HepG2 (cell line): ENCODE results near the gene PRKCE. TPM values are rescaled to one million over a fixed set of nuclear protein-coding genes. Genes with fewer than 3 reads are reported as not detected.

Source experiments
- ATAC-seq: fragments of 200-7000 bp; cut with Tn5 transposase; 3 replicates; pipeline ENCODE4 v1.9.1; 2020; ENCODE audit warnings: mild to moderate bottlenecking, moderate library complexity
- BruUV-seq: library from RNA; stranded (reverse); fragments of 400-500 nt; replicated peaks from 2 replicates; lab custom pipeline; 2021; lab: Mats Ljungman, UMichigan
- CTCF ChIA-PET: fragments of 300-600 bp; formaldehyde crosslinking; extraction: SDS; loops from one replicate; lab custom pipeline; 2021; ENCODE audit warnings: low total read pairs, inconsistent platforms, low intra/inter-chr PET ratio; lab: Yijun Ruan, JAX
- POLR2A ChIA-PET: fragments of 350-600 bp; sonication (Branson Sonifier 250); formaldehyde crosslinking; loops from one replicate; lab custom pipeline; 2020; ENCODE audit warnings: antibody characterized with exemption, inconsistent platforms; lab: Yijun Ruan, JAX
- DNase-seq: peaks from one replicate; pipeline ENCODE4 v3.0.0-alpha.2; 2015; ENCODE audit warnings: low spot score
- FAIRE-seq: peaks from 3 replicates; lab custom pipeline; 2011; peaks lifted over from hg19 to GRCh38; lab: Jason Lieb, UNC
- H2AFZ ChIP-seq: one replicate; pipeline ENCODE4 v1.6.1; 2011; ENCODE audit warnings: low read length, inconsistent platforms
- H3K27ac ChIP-seq: fragments of 300-600 bp; 3 replicates; pipeline ENCODE4 v1.8.0; 2011; ENCODE audit warnings: mixed run types, mild to moderate bottlenecking, mixed read lengths, low read length, inconsistent platforms; ENCODE audit not compliant: insufficient read depth; ENCODE audit errors: extremely low read length
- H3K27me3 ChIP-seq, 2 experiments: fragments of 200-600 bp in 1 of 2; 2 replicates in 1 of 2; 3 replicates in 1 of 2; pipeline versions ENCODE4 v1.6.0 to v1.8.0; 2011; ENCODE audit warnings: low read length in 2 of 2, mild to moderate bottlenecking in 2 of 2, moderate library complexity in 2 of 2, inconsistent platforms in 1 of 2; ENCODE audit not compliant: insufficient read depth in 2 of 2, control insufficient read depth in 1 of 2
- H3K36me3 ChIP-seq, 2 experiments: fragments of 200-600 bp in 1 of 2; replicated peaks in 1 of 2; 2 replicates in 1 of 2; 3 replicates in 1 of 2; pipeline versions ENCODE4 v1.5.1 to v1.8.0; 2011; ENCODE audit warnings: low read length in 2 of 2, inconsistent platforms in 1 of 2; ENCODE audit not compliant: insufficient read depth in 2 of 2, control insufficient read depth in 1 of 2
- H3K4me1 ChIP-seq: 2 replicates; pipeline ENCODE4 v1.5.1; 2012; ENCODE audit warnings: low read length, inconsistent platforms; ENCODE audit not compliant: insufficient read depth
- H3K4me2 ChIP-seq: 2 replicates; pipeline ENCODE4 v1.6.0; 2011; ENCODE audit warnings: low read depth, low read length, inconsistent platforms
- H3K4me3 ChIP-seq, 3 experiments: fragments of 200-600 bp in 1 of 3; sonication (generic), shearing (Covaris generic) in 1 of 3; replicated peaks in 1 of 3; 2 replicates each; pipeline ENCODE4 v1.5.1; 2011 to 2016; ENCODE audit warnings: low read length in 3 of 3, inconsistent platforms in 2 of 3, low read depth in 2 of 3, mild to moderate bottlenecking in 2 of 3, control low read depth in 1 of 3, mixed read lengths in 1 of 3; ENCODE audit not compliant: insufficient read depth in 1 of 3
- H3K79me2 ChIP-seq: one replicate; pipeline ENCODE4 v1.6.1; 2011; ENCODE audit warnings: low read length, inconsistent platforms; ENCODE audit not compliant: insufficient read depth
- H3K9ac ChIP-seq: 2 replicates; pipeline ENCODE4 v1.6.0; 2011; ENCODE audit warnings: mild to moderate bottlenecking, low read depth, low read length, inconsistent platforms; ENCODE audit not compliant: insufficient read depth
- H3K9me3 ChIP-seq: 2 replicates; pipeline ENCODE4 v1.5.1; 2012; ENCODE audit warnings: mild to moderate bottlenecking, low read length
- H4K20me1 ChIP-seq: 2 replicates; pipeline ENCODE4 v1.6.0; 2011; ENCODE audit warnings: inconsistent platforms, mild to moderate bottlenecking, low read length, moderate library complexity; ENCODE audit not compliant: insufficient read depth
- AFF4 ChIP-seq: sonication (generic); formaldehyde crosslinking; IDR thresholded peaks from 2 replicates; pipeline ENCODE4 v1.4.0; 2020; ENCODE audit warnings: missing genetic modification reagents
- AGO1 ChIP-seq: fragments of 200-400 bp; formaldehyde crosslinking; IDR thresholded peaks from 2 replicates; pipeline ENCODE4 v1.6.1; 2017; ENCODE audit warnings: mild to moderate bottlenecking, low read depth, low read length, moderate library complexity; ENCODE audit not compliant: poor library complexity, severe bottlenecking
- ASH2L ChIP-seq: fragments of 300-600, 200-600 bp; sonication (generic); IDR thresholded peaks from 2 replicates; pipeline ENCODE4 v1.7.0; 2017; ENCODE audit warnings: low read depth, mild to moderate bottlenecking, moderate library complexity, mixed read lengths, low read length; ENCODE audit not compliant: insufficient read length
- FUBP1 ChIP-seq: sonication (generic); formaldehyde crosslinking; IDR thresholded peaks from 2 replicates; pipeline ENCODE4 v1.5.1; 2020; ENCODE audit warnings: missing genetic modification reagents, mild to moderate bottlenecking, borderline replicate concordance
- HOXA5 ChIP-seq: sonication (generic); formaldehyde crosslinking; IDR thresholded peaks from 2 replicates; pipeline ENCODE4 v1.4.0; 2020; ENCODE audit warnings: missing genetic modification reagents
- MAFK ChIP-seq, 2 experiments: IDR thresholded peaks in 1 of 2; conservative IDR thresholded peaks in 1 of 2; 2 replicates each; pipeline ENCODE4 v1.6.1; 2011; ENCODE audit warnings: improper control_type of control experiment in 2 of 2, low read length in 2 of 2
- NR2F1 ChIP-seq, 2 experiments: fragments of 450-650 bp in 1 of 2; formaldehyde crosslinking in 1 of 2; IDR thresholded peaks; 2 replicates each; pipeline versions ENCODE4 v1.5.0 to v1.6.1; 2016 to 2020; ENCODE audit warnings: mild to moderate bottlenecking in 1 of 2, missing compliant biosample characterization in 1 of 2, missing genetic modification reagents in 1 of 2, moderate library complexity in 1 of 2
- PRPF4 ChIP-seq: fragments of 200-400 bp; formaldehyde crosslinking; IDR thresholded peaks from 2 replicates; pipeline ENCODE4 v1.6.1; 2016; ENCODE audit warnings: low read length, low read depth; ENCODE audit not compliant: poor library complexity, severe bottlenecking
- SRF ChIP-seq: IDR thresholded peaks from 2 replicates; pipeline ENCODE4 v1.6.1; 2011; ENCODE audit warnings: mild to moderate bottlenecking, low read depth, low read length, moderate library complexity
- ZNF496 ChIP-seq: sonication (generic); formaldehyde crosslinking; IDR thresholded peaks from 2 replicates; pipeline ENCODE4 v1.8.1; 2023; ENCODE audit warnings: mild to moderate bottlenecking, moderate library complexity, missing genetic modification reagents; ENCODE audit not compliant: insufficient replicate concordance
- ZNF660 ChIP-seq: sonication (generic); formaldehyde crosslinking; IDR thresholded peaks from 2 replicates; pipeline ENCODE4 v1.5.1; 2020; ENCODE audit warnings: mild to moderate bottlenecking, low read depth, missing genetic modification reagents, borderline replicate concordance
- ZNF800 ChIP-seq: sonication (generic); formaldehyde crosslinking; IDR thresholded peaks from 2 replicates; pipeline ENCODE4 v1.4.0; 2020; ENCODE audit warnings: missing genetic modification reagents
- ZSCAN22 ChIP-seq: sonication (generic); formaldehyde crosslinking; IDR thresholded peaks from 2 replicates; pipeline ENCODE4 v1.4.0; 2020; ENCODE audit warnings: mild to moderate bottlenecking, missing genetic modification reagents
- ZZZ3 ChIP-seq: sonication (generic); formaldehyde crosslinking; IDR thresholded peaks from 2 replicates; pipeline ENCODE4 v1.4.0; 2020; ENCODE audit warnings: missing genetic modification reagents, mild to moderate bottlenecking, borderline replicate concordance
- WGBS: methylation state at CpG from one replicate; pipeline ENCODE4 v1.1.6; 2017; ENCODE audit warnings: low lambda C conversion rate; 5-methylcytosine and 5-hydroxymethylcytosine counted together
- in situ Hi-C: cut with HindIII; loops from 2 replicates; pipeline ENCODE4 v1.10.0; 2017; ENCODE audit warnings: low pct_unique_long_range_greater_than_20kb; ENCODE audit not compliant: extremely low pct_ligation_motif_present
- intact Hi-C: fragments of 100-400 bp; cut with micrococcal nuclease; formaldehyde crosslinking; loops from one replicate; pipeline ENCODE4 v1.10.0; 2022; ENCODE audit not compliant: unreplicated experiment
- polyA plus RNA-seq, 8 experiments: library from polyadenylated mRNA; depleted of rRNA in 3 of 8; stranded (reverse) in 7 of 8; unstranded in 1 of 8; fragments of >200 nt; fragmentation: Illumina TruSeq in 4 of 8; extraction: Trizol in 4 of 8; gene quantifications; 2 replicates each; pipeline versions ENCODE4 v1.2.1 to v1.2.3, GENCODE V29; 2011 to 2016; ENCODE audit warnings: low read depth in 4 of 8, missing spikeins in 1 of 8, mixed read lengths in 1 of 8; ENCODE audit not compliant: insufficient read depth in 1 of 8
- total RNA-seq, 5 experiments: library from RNA; depleted of rRNA; stranded (reverse); fragments of >200 nt; fragmentation: Illumina TruSeq; extraction: Trizol; gene quantifications; 2 replicates each; pipeline ENCODE4 v1.2.3, GENCODE V29; 2016; ENCODE audit warnings: low read depth in 1 of 5

PRKCE gene
- total and polyA plus RNA-seq, 2 of the 13 experiments (the other 11 are each of a cell fraction or from before 2014, with no cell fraction given) = 1.0 to 3.9 TPM

GRCh38 chr2:46135228-46135855 is 483.9 kb downstream of the PRKCE start:
- Histone ChIP-seq H3K27ac (no peak overlapping the region), H3K9me3 (no peaks in the 10 kb centered on the region), H3K27me3 (no peaks in the 10 kb centered on the region), H3K4me1 (no peaks in the 10 kb centered on the region), H3K9ac (no peak overlapping the region), H3K4me2 (no peak overlapping the region), H3K79me2 (no peaks in the 10 kb centered on the region), H4K20me1 (no peaks in the 10 kb centered on the region), H3K36me3 (no peaks in the 10 kb centered on the region), H2AFZ (no peak overlapping the region), H3K4me3 (no peak overlapping the region)
- BruUV-seq = no TSS peak
- ATAC-seq (no peak), DNase-seq (no peak), FAIRE-seq (no peak)
- intact Hi-C loops (no loop called here), in situ Hi-C loops (no loop called here)
- CTCF ChIA-PET = no interaction called here
- 67% methylated on average over 4 of the region's 4 CpGs for WGBS
- POLR2A ChIA-PET = no interaction called here
- TF ChIP-seq NR2F1 (CRISPR knock-in tag; IDR thresholded peaks at IDR 0.05) = no peak
- TF ChIP-seq PRPF4 = no peak
- no peak for TF ChIP-seq SRF
- TF ChIP-seq ZZZ3 (CRISPR knock-in tag) = no peak
- no peak for TF ChIP-seq MAFK (conservative IDR thresholded peaks at IDR 0.05 in 1 of 2, IDR thresholded peaks at IDR 0.05 in 1 of 2; ENCODE audit: low read length in 2 of 2)
- TF ChIP-seq AFF4 = no peak
- TF ChIP-seq HOXA5 (CRISPR knock-in tag) = no peak
- TF ChIP-seq ZSCAN22 = no peak
- no peak for TF ChIP-seq ZNF800 (CRISPR knock-in tag)
- TF ChIP-seq ASH2L = no peak
- no peak for TF ChIP-seq FUBP1 (CRISPR knock-in tag)
- no peak for TF ChIP-seq AGO1
- no peak for TF ChIP-seq ZNF496 (CRISPR knock-in tag)
- TF ChIP-seq ZNF660 (CRISPR knock-in tag) = no peak
